OCI-LY3 (cell line): ENCODE measurements around the gene RRP1B.

Experiments used
- H2AFZ ChIP-seq: fragments of 200-600, 300-600 bp; shearing (Covaris generic); 2 replicates; pipeline ENCODE4 v1.6.0; 2014; ENCODE audit warnings: antibody characterized with exemption, low read depth, low read length
- H3K27ac ChIP-seq: fragments of 200-600, 300-600 bp; sonication (generic); 2 replicates; pipeline ENCODE4 v1.5.1; 2014; ENCODE audit warnings: mild to moderate bottlenecking, low read length, moderate library complexity, mixed read lengths
- H3K27me3 ChIP-seq: fragments of 200-600, 300-600 bp; sonication (generic); 2 replicates; pipeline ENCODE4 v1.6.1; 2014; ENCODE audit warnings: low read depth, low read length, mixed read lengths
- H3K36me3 ChIP-seq: fragments of 200-600, 300-600 bp; sonication (generic); replicated peaks from 2 replicates; pipeline ENCODE3; 2014; ENCODE audit warnings: low read depth, low read length, mixed read lengths
- H3K4me1 ChIP-seq: fragments of 300-600, 200-600 bp; sonication (generic); 2 replicates; pipeline ENCODE4 v1.6.1; 2014; ENCODE audit warnings: low read length, mixed read lengths
- H3K4me2 ChIP-seq: fragments of 200-600, 300-600 bp; sonication (generic); 2 replicates; pipeline ENCODE4 v1.6.1; 2014; ENCODE audit warnings: low read length, mixed read lengths
- H3K4me3 ChIP-seq: fragments of 300-600, 200-600 bp; sonication (generic); 2 replicates; pipeline ENCODE4 v1.5.1; 2014; ENCODE audit warnings: antibody characterized with exemption, mild to moderate bottlenecking, low read length, moderate library complexity
- H3K79me2 ChIP-seq: fragments of 300-600, 200-600 bp; shearing (Covaris generic); 2 replicates; pipeline ENCODE4 v1.6.1; 2014; ENCODE audit warnings: mild to moderate bottlenecking, low read length, mixed read lengths
- H3K9ac ChIP-seq: fragments of 300-600, 200-600 bp; shearing (Covaris generic); 2 replicates; pipeline ENCODE4 v1.6.0; 2014; ENCODE audit warnings: mild to moderate bottlenecking, low read length, moderate library complexity
- H3K9me3 ChIP-seq: fragments of 200-600, 300-600 bp; shearing (Covaris generic); 2 replicates; pipeline ENCODE4 v1.6.1; 2014; ENCODE audit warnings: low read length, mixed read lengths; ENCODE audit not compliant: insufficient read depth
- H4K20me1 ChIP-seq: fragments of 200-600, 300-600 bp; sonication (generic); 2 replicates; pipeline ENCODE4 v1.6.1; 2016; ENCODE audit warnings: low read length, mixed read lengths; ENCODE audit not compliant: insufficient read depth
- CTCF ChIP-seq: fragments of 200-600, 300-600 bp; sonication (generic); IDR thresholded peaks from 2 replicates; pipeline ENCODE4 v1.5.1; 2014; ENCODE audit warnings: antibody characterized with exemption, low read length, low read depth
- EZH2phosphoT487 ChIP-seq: fragments of 200-600 bp; shearing (Covaris generic); IDR thresholded peaks from 2 replicates; pipeline ENCODE4 v1.6.1; 2018; ENCODE audit warnings: antibody characterized with exemption, mixed run types, low read depth

Gene RRP1B

DNA sequence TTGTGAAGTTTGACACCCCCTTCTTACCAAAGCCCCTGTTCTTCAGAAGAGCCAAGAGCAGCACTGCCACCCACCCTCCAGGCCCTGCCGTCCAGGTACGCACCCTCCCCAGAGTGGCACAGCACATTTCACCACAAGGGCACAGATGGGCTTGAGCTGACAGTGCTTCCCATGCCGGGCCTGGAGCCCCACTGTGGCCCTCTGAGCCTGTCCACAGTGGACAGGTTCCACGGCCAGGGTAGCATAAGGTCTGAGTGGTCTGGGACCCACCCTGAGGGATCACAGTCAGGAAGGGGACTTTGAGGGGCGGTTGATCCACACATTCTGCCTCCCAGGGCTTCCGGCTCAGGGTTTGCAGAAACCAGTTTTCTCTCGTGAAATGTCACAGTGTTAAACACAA is 31.0 kb downstream of the RRP1B start:
- Histone ChIP-seq H3K36me3 (peaks cover 34% of the 10 kb centered on the region), H3K79me2 (no peaks in the 10 kb centered on the region), H3K27ac (no peak overlapping the region), H3K27me3 (no peaks in the 10 kb centered on the region), H4K20me1 (no peaks in the 10 kb centered on the region), H3K4me1 (no peaks in the 10 kb centered on the region), H3K9ac (no peak overlapping the region), H3K4me3 (no peak overlapping the region), H3K9me3 (no peaks in the 10 kb centered on the region), H2AFZ (no peak overlapping the region), H3K4me2 (no peak overlapping the region)
- TF ChIP-seq CTCF: no peak
- no peak for TF ChIP-seq EZH2phosphoT487

- Histone ChIP-seq H3K4me3 (no peak overlapping the region), H3K27me3 (no peaks in the 10 kb centered on the region), H3K79me2 (no peaks in the 10 kb centered on the region), H2AFZ (no peak overlapping the region), H3K4me2 (no peak overlapping the region), H3K9ac (no peak overlapping the region), H3K27ac (no peak overlapping the region), H3K4me1 (no peaks in the 10 kb centered on the region), H3K36me3 (peaks cover 38% of the 10 kb centered on the region), H4K20me1 (no peaks in the 10 kb centered on the region), H3K9me3 (no peaks in the 10 kb centered on the region)
- TF ChIP-seq CTCF (no peak), EZH2phosphoT487 (no peak)
Measured at GRCh38 chr21:43691086-43691795, 31.9 kb downstream of the RRP1B start.

DNA sequence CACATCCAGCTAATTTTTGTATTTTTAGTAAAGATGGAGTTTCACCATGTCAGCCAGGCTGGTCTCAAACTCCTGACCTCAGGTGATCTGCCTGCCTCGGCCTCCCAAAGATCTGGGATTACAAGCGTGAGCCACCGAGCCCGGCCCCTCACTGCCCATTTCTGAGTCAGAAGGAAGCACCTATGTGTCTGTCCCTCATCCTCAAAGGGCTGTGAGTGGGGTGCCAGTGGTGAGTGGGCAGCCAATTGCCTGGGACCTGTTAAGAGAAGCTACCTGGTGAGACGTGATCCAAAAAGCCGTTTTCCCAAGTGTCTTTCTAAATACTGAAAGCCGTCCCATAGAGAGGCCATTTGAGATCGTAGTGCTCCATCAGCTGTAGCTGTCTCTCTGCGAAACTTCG is 32.4 kb downstream of the RRP1B start:
- Histone ChIP-seq H3K79me2 (no peaks in the 10 kb centered on the region), H3K27me3 (no peaks in the 10 kb centered on the region), H3K9ac (no peak overlapping the region), H2AFZ (no peak overlapping the region), H3K27ac (no peak overlapping the region), H3K36me3 (peaks cover 38% of the 10 kb centered on the region), H3K4me3 (no peak overlapping the region), H3K9me3 (no peaks in the 10 kb centered on the region), H3K4me2 (no peak overlapping the region), H3K4me1 (no peaks in the 10 kb centered on the region), H4K20me1 (no peaks in the 10 kb centered on the region)
- TF ChIP-seq CTCF (no peak), EZH2phosphoT487 (no peak)

DNA sequence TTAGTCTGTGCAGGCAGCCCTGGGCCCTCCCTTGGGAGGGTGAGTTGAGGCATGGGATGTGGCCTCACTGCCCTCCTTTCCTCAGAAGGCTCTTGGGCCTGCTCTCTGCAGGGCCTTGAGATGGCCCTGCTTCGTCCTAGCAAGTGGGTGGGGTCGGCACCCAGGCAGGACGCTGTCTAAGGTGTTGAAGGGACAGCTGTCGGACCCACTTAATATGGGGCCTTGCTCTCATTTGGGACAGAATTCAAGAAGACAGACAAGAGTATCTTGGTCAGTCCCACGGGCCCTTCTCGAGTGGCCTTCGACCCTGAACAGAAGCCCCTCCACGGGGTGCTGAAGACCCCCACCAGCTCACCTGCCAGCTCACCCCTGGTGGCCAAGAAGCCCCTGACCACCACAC is 33.6 kb downstream of the RRP1B start:
- TF ChIP-seq EZH2phosphoT487: no peak
- TF ChIP-seq CTCF: no peak
- H3K9ac ChIP-seq: no peak overlapping the region
- no peaks in the 10 kb centered on the region for H3K27me3 ChIP-seq
- no peak overlapping the region for H2AFZ ChIP-seq
- peaks cover 26% of the 10 kb centered on the region for H3K36me3 ChIP-seq
- H3K4me3 ChIP-seq: no peak overlapping the region
- H3K79me2 ChIP-seq: no peaks in the 10 kb centered on the region
- no peaks in the 10 kb centered on the region for H4K20me1 ChIP-seq
- no peak overlapping the region for H3K4me2 ChIP-seq
- no peaks in the 10 kb centered on the region for H3K4me1 ChIP-seq
- H3K9me3 ChIP-seq: no peaks in the 10 kb centered on the region
- H3K27ac ChIP-seq: no peak overlapping the region
